Progenitor cell of endocrine pancreas (in vitro differentiated cells): ENCODE data around the gene TMEM179. TPM values are rescaled to one million over a fixed set of nuclear protein-coding genes. Genes with fewer than 3 reads are reported as not detected.

Experiments used
- DNase-seq: peaks from one replicate; pipeline ENCODE4 v3.0.0; 2021; ENCODE audit warnings: low spot score; ENCODE audit not compliant: unreplicated experiment
- H3K27ac Mint-ChIP-seq: 2 replicates; pipeline ENCODE4 v1.8.0; 2021; ENCODE audit warnings: mild to moderate bottlenecking, moderate library complexity, mixed read lengths
- H3K27me3 Mint-ChIP-seq: 2 replicates; pipeline ENCODE4 v1.8.0; 2021; ENCODE audit warnings: mixed read lengths
- H3K36me3 Mint-ChIP-seq: 2 replicates; pipeline ENCODE4 v1.8.0; 2022; ENCODE audit warnings: mixed read lengths; ENCODE audit not compliant: insufficient read depth
- H3K4me1 Mint-ChIP-seq: 2 replicates; pipeline ENCODE4 v1.8.0; 2021; ENCODE audit warnings: low read depth, mixed read lengths
- H3K4me3 Mint-ChIP-seq: 2 replicates; pipeline ENCODE4 v1.8.0; 2021; ENCODE audit warnings: low read depth, mild to moderate bottlenecking, moderate library complexity, mixed read lengths
- H3K9me3 Mint-ChIP-seq: 2 replicates; pipeline ENCODE4 v1.8.0; 2021; ENCODE audit warnings: low read depth, mixed read lengths
- CTCF ChIP-seq: fragments of 200-600 bp; sonication (generic); IDR thresholded peaks from one replicate; pipeline ENCODE4 v1.5.0; 2021; ENCODE audit warnings: antibody characterized with exemption, mild to moderate bottlenecking; ENCODE audit not compliant: unreplicated experiment
- total RNA-seq: library from RNA; stranded (reverse); gene quantifications from 2 replicates; pipeline ENCODE4 v1.2.1, GENCODE V29; 2021

TMEM179 gene
- total RNA-seq, 1 donor from 2014 or later, result 9.2 TPM

GRCh38 chr14:104600805-104601204 is 3.8 kb downstream of the TMEM179 start:
- H3K36me3 Mint-ChIP-seq, result no peaks in the 10 kb centered on the region
- no peak for TF ChIP-seq CTCF
- no peak for DNase-seq
- H3K9me3 Mint-ChIP-seq, result no peaks in the 10 kb centered on the region
- no peak overlapping the region for H3K4me3 Mint-ChIP-seq
- H3K27ac Mint-ChIP-seq, result no peak overlapping the region
- H3K27me3 Mint-ChIP-seq, result peaks cover 18% of the 10 kb centered on the region
- H3K4me1 Mint-ChIP-seq, result peaks cover 3% of the 10 kb centered on the region

GRCh38 chr14:104600141-104600643 is 4.4 kb downstream of the TMEM179 start:
- H3K4me1 Mint-ChIP-seq, result peaks cover 3% of the 10 kb centered on the region
- H3K27ac Mint-ChIP-seq, result no peak overlapping the region
- no peak for DNase-seq
- TF ChIP-seq CTCF, result no peak
- no peak overlapping the region for H3K4me3 Mint-ChIP-seq
- peaks cover 14% of the 10 kb centered on the region for H3K27me3 Mint-ChIP-seq
- H3K36me3 Mint-ChIP-seq, result no peaks in the 10 kb centered on the region
- H3K9me3 Mint-ChIP-seq, result no peaks in the 10 kb centered on the region

GRCh38 chr14:104599446-104599845 is 5.1 kb downstream of the TMEM179 start:
- no peak for DNase-seq
- H3K27me3 Mint-ChIP-seq, result peaks cover 9% of the 10 kb centered on the region
- no peaks in the 10 kb centered on the region for H3K9me3 Mint-ChIP-seq
- no peaks in the 10 kb centered on the region for H3K36me3 Mint-ChIP-seq
- no peak overlapping the region for H3K4me3 Mint-ChIP-seq
- TF ChIP-seq CTCF, result no peak
- H3K4me1 Mint-ChIP-seq, result peaks cover 3% of the 10 kb centered on the region
- peak overlapping the region; percentile 18 for H3K27ac Mint-ChIP-seq

- Mint-ChIP-seq H3K4me3 (no peak overlapping the region), H3K27me3 (peaks cover 7% of the 10 kb centered on the region), H3K9me3 (no peaks in the 10 kb centered on the region)
These were observed 5.7 kb downstream of the TMEM179 start for GRCh38 chr14:104598910-104599273.

GRCh38 chr14:104598039-104598909 is 6.3 kb downstream of the TMEM179 start:
- Mint-ChIP-seq H3K36me3 (no peaks in the 10 kb centered on the region), H3K27me3 (peaks cover 6% of the 10 kb centered on the region), H3K9me3 (no peaks in the 10 kb centered on the region), H3K4me1 (peaks cover 3% of the 10 kb centered on the region), H3K4me3 (no peak overlapping the region), H3K27ac (no peak overlapping the region)
- no peak for DNase-seq
- TF ChIP-seq CTCF, result no peak

More at GRCh38 chr14:104598910-104599273, 5.7 kb downstream of the TMEM179 start:
- Mint-ChIP-seq H3K4me1 (peaks cover 1% of the 10 kb centered on the region), H3K27ac (no peak overlapping the region), H3K36me3 (no peaks in the 10 kb centered on the region)
- no peak for DNase-seq
- TF ChIP-seq CTCF, result no peak
